HepG2 (cell line): ENCODE measurements around the gene PSRC1. TPM values are rescaled to one million over a fixed set of nuclear protein-coding genes. Genes with fewer than 3 reads are reported as not detected.

Experiments
- CBX5 ChIP-seq: sonication (generic); formaldehyde crosslinking; IDR thresholded peaks from 2 replicates; pipeline ENCODE4 v1.4.0; 2020; ENCODE audit warnings: missing genetic modification reagents, borderline replicate concordance
- FOXK2 ChIP-seq: fragments of 450-650 bp; IDR thresholded peaks from 2 replicates; pipeline ENCODE4 v1.6.1; 2016
- HDAC1 ChIP-seq: sonication (generic); formaldehyde crosslinking; IDR thresholded peaks from 2 replicates; pipeline ENCODE4 v1.5.1; 2020; ENCODE audit warnings: mild to moderate bottlenecking, missing genetic modification reagents
- NFKBIZ ChIP-seq: IDR thresholded peaks from 2 replicates; pipeline ENCODE4 v1.6.1; 2018; ENCODE audit warnings: missing genetic modification reagents, missing compliant biosample characterization
- NR2F6 ChIP-seq, 2 experiments: IDR thresholded peaks; 2 replicates each; pipeline ENCODE4 v1.6.1; 2016; ENCODE audit warnings: antibody characterized with exemption in 1 of 2, mild to moderate bottlenecking in 1 of 2
- POGZ ChIP-seq: sonication (generic); formaldehyde crosslinking; IDR thresholded peaks from 2 replicates; pipeline ENCODE4 v1.4.0; 2020; ENCODE audit warnings: mild to moderate bottlenecking, missing genetic modification reagents
- SAFB2 ChIP-seq: sonication (generic); formaldehyde crosslinking; IDR thresholded peaks from 2 replicates; pipeline ENCODE4 v1.5.1; 2020; ENCODE audit warnings: missing genetic modification reagents, low read depth, mild to moderate bottlenecking, borderline replicate concordance
- SKI ChIP-seq: fragments of 450-650 bp; IDR thresholded peaks from one replicate; pipeline ENCODE4 v1.6.1; 2018; ENCODE audit warnings: mild to moderate bottlenecking; ENCODE audit not compliant: partially characterized antibody
- SOX6 ChIP-seq, 2 experiments: fragments of 450-650 bp in 1 of 2; sonication (generic) in 1 of 2; formaldehyde crosslinking in 1 of 2; IDR thresholded peaks; 2 replicates each; pipeline versions ENCODE4 v1.4.0 to v1.6.1; 2017 to 2020; ENCODE audit warnings: antibody characterized with exemption in 1 of 2, mild to moderate bottlenecking in 1 of 2, missing genetic modification reagents in 1 of 2
- TAF1 ChIP-seq: sonication (generic); formaldehyde crosslinking; IDR thresholded peaks from 2 replicates; pipeline ENCODE4 v1.4.0; 2020; ENCODE audit warnings: missing genetic modification reagents
- ZFP36 ChIP-seq: fragments of 150-350 bp; IDR thresholded peaks from 2 replicates; pipeline ENCODE4 v1.6.1; 2018; ENCODE audit warnings: borderline replicate concordance, low read length, low read depth; ENCODE audit not compliant: partially characterized antibody
- ZFP82 ChIP-seq: sonication (generic); formaldehyde crosslinking; IDR thresholded peaks from 2 replicates; pipeline ENCODE4 v1.5.1; 2020; ENCODE audit warnings: mild to moderate bottlenecking, missing genetic modification reagents, borderline replicate concordance
- ZFP90 ChIP-seq: sonication (generic); formaldehyde crosslinking; IDR thresholded peaks from 2 replicates; pipeline ENCODE4 v1.8.0; 2022; ENCODE audit warnings: missing genetic modification reagents, mild to moderate bottlenecking, inconsistent platforms, borderline replicate concordance
- ZNF121 ChIP-seq: sonication (generic); formaldehyde crosslinking; IDR thresholded peaks from 2 replicates; pipeline ENCODE4 v1.5.0; 2020; ENCODE audit warnings: mild to moderate bottlenecking, missing genetic modification reagents
- ZNF138 ChIP-seq: sonication (generic); formaldehyde crosslinking; IDR thresholded peaks from 2 replicates; pipeline ENCODE4 v1.5.0; 2020; ENCODE audit warnings: mild to moderate bottlenecking, low read depth, missing genetic modification reagents
- ZNF264 ChIP-seq: sonication (generic); formaldehyde crosslinking; IDR thresholded peaks from 2 replicates; pipeline ENCODE4 v1.4.0; 2020; ENCODE audit warnings: missing genetic modification reagents
- ZNF333 ChIP-seq: sonication (generic); formaldehyde crosslinking; IDR thresholded peaks from 2 replicates; pipeline ENCODE4 v1.4.0; 2020; ENCODE audit warnings: mild to moderate bottlenecking, missing genetic modification reagents, borderline replicate concordance
- ZNF335 ChIP-seq: sonication (generic); formaldehyde crosslinking; IDR thresholded peaks from 2 replicates; pipeline ENCODE4 v1.4.0; 2020; ENCODE audit warnings: missing genetic modification reagents
- ZNF451 ChIP-seq: sonication (generic); formaldehyde crosslinking; IDR thresholded peaks from 2 replicates; pipeline ENCODE4 v1.5.0; 2020; ENCODE audit warnings: mild to moderate bottlenecking, missing genetic modification reagents
- ZNF543 ChIP-seq: sonication (generic); formaldehyde crosslinking; IDR thresholded peaks from 2 replicates; pipeline ENCODE4 v1.4.0; 2020; ENCODE audit warnings: mild to moderate bottlenecking, missing genetic modification reagents
- ZNF563 ChIP-seq: sonication (generic); formaldehyde crosslinking; IDR thresholded peaks from 2 replicates; pipeline ENCODE4 v1.8.0; 2022; ENCODE audit warnings: mild to moderate bottlenecking, moderate library complexity, missing genetic modification reagents
- ZNF839 ChIP-seq: sonication (generic); formaldehyde crosslinking; IDR thresholded peaks from 2 replicates; pipeline ENCODE4 v1.4.0; 2020; ENCODE audit warnings: missing genetic modification reagents, mild to moderate bottlenecking, borderline replicate concordance
- polyA plus RNA-seq, 8 experiments: library from polyadenylated mRNA; depleted of rRNA in 3 of 8; stranded (reverse) in 7 of 8; unstranded in 1 of 8; fragments of >200 nt; fragmentation: Illumina TruSeq in 4 of 8; extraction: Trizol in 4 of 8; gene quantifications; 2 replicates each; pipeline versions ENCODE4 v1.2.1 to v1.2.3, GENCODE V29; 2011 to 2016; ENCODE audit warnings: low read depth in 4 of 8, missing spikeins in 1 of 8, mixed read lengths in 1 of 8; ENCODE audit not compliant: insufficient read depth in 1 of 8
- total RNA-seq, 5 experiments: library from RNA; depleted of rRNA; stranded (reverse); fragments of >200 nt; fragmentation: Illumina TruSeq; extraction: Trizol; gene quantifications; 2 replicates each; pipeline ENCODE4 v1.2.3, GENCODE V29; 2016; ENCODE audit warnings: low read depth in 1 of 5
- TF ChIP-seq, protein P1 (sequence below): sonication (generic); formaldehyde crosslinking; IDR thresholded peaks from 2 replicates; pipeline ENCODE4 v1.4.0; 2020; ENCODE audit warnings: missing genetic modification reagents; ENCODE audit errors: not compliant biosample characterization
- TF ChIP-seq, protein P2 (sequence below): sonication (generic); formaldehyde crosslinking; IDR thresholded peaks from 2 replicates; pipeline ENCODE4 v1.5.1; 2020; ENCODE audit warnings: missing genetic modification reagents, mild to moderate bottlenecking, borderline replicate concordance
- TF ChIP-seq, protein P3 (sequence below): sonication (generic); formaldehyde crosslinking; IDR thresholded peaks from 2 replicates; pipeline ENCODE4 v1.5.0; 2020; ENCODE audit warnings: missing genetic modification reagents
- TF ChIP-seq, protein P4 (sequence below): sonication (generic); formaldehyde crosslinking; IDR thresholded peaks from 2 replicates; pipeline ENCODE4 v1.4.0; 2020; ENCODE audit warnings: low read depth, mild to moderate bottlenecking, missing genetic modification reagents

PSRC1 gene
- total and polyA plus RNA-seq, 2 of the 13 experiments (the other 11 are each of a cell fraction or from before 2014, with no cell fraction given) = 28.6 to 30.3 TPM

DNA sequence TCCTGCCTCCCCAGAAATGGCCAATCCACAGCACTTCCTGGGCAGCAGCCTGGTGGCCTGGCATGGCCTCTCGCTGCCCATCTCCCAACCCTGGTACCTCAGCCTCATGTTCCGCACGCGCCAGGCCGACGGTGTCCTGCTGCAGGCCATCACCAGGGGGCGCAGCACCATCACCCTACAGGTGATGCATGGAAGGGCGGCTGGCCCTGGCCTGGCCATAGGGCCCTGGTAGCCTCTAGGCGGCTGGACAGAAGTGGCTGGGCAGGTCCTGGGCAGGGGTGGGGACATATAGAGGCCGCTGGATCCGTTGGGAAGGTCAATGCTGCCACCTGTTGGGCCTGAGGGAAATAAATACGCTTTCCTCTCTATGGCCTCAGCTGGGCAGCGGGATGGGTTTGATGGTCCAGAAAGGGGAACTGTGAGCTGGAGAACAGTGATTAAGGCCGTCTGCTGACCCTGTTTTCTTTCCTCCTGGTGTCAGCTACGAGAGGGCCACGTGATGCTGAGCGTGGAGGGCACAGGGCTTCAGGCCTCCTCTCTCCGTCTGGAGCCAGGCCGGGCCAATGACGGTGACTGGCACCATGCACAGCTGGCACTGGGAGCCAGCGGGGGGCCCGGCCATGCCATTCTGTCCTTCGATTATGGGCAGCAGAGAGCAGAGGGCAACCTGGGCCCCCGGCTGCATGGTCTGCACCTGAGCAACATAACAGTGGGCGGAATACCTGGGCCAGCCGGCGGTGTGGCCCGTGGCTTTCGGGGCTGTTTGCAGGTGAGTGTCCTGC is 19.2 kb downstream of the PSRC1 start (continued):
- TF ChIP-seq, protein P1, sequence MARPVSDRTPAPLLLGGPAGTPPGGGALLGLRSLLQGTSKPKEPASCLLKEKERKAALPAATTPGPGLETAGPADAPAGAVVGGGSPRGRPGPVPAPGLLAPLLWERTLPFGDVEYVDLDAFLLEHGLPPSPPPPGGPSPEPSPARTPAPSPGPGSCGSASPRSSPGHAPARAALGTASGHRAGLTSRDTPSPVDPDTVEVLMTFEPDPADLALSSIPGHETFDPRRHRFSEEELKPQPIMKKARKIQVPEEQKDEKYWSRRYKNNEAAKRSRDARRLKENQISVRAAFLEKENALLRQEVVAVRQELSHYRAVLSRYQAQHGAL (CRISPR knock-in tag) = no peak
- TF ChIP-seq SAFB2 (CRISPR knock-in tag) (peak; percentile 68; the same call in 1 of the 2 replicates), NFKBIZ (no peak), ZNF563 (CRISPR knock-in tag) (peak; percentile 62; the same call in 1 of the 2 replicates), ZNF333 (CRISPR knock-in tag) (no peak), POGZ (peak; percentile 92), ZNF264 (CRISPR knock-in tag) (no peak; the same call in 1 of the 2 replicates), ZNF138 (CRISPR knock-in tag) (0 out of 2 replicates have a peak, but pooled peaks have one; percentile 53), ZFP82 (no peak), ZFP36 (no peak), HDAC1 (CRISPR knock-in tag) (peak; percentile 90), TAF1 (CRISPR knock-in tag) (no peak), NR2F6 (IDR thresholded peaks at IDR 0.05) (peak; percentile 14; the same call in 1 of the 2 replicates), NR2F6 (CRISPR knock-in tag; IDR thresholded peaks at IDR 0.05) (peak; percentile 82), ZFP90 (CRISPR knock-in tag) (no peak; the same call in 1 of the 2 replicates), SOX6 (IDR thresholded peaks at IDR 0.05) (no peak), SOX6 (CRISPR knock-in tag; IDR thresholded peaks at IDR 0.05) (peak; percentile 92), ZNF839 (no peak), ZNF121 (peak; percentile 86), SKI (peak; percentile 92), ZNF451 (CRISPR knock-in tag) (peak; percentile 71; the same call in 1 of the 2 replicates), ZNF335 (peak; percentile 77; the same call in 1 of the 2 replicates), CBX5 (CRISPR knock-in tag) (peak; percentile 93; the same call in 1 of the 2 replicates), ZNF543 (CRISPR knock-in tag) (peak; percentile 79; the same call in 1 of the 2 replicates), FOXK2 (no peak)
- TF ChIP-seq, protein P2, sequence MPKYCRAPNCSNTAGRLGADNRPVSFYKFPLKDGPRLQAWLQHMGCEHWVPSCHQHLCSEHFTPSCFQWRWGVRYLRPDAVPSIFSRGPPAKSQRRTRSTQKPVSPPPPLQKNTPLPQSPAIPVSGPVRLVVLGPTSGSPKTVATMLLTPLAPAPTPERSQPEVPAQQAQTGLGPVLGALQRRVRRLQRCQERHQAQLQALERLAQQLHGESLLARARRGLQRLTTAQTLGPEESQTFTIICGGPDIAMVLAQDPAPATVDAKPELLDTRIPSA (CRISPR knock-in tag) = no peak
- TF ChIP-seq, protein P3, sequence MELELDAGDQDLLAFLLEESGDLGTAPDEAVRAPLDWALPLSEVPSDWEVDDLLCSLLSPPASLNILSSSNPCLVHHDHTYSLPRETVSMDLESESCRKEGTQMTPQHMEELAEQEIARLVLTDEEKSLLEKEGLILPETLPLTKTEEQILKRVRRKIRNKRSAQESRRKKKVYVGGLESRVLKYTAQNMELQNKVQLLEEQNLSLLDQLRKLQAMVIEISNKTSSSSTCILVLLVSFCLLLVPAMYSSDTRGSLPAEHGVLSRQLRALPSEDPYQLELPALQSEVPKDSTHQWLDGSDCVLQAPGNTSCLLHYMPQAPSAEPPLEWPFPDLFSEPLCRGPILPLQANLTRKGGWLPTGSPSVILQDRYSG (CRISPR knock-in tag) = no peak
- TF ChIP-seq, protein P4, sequence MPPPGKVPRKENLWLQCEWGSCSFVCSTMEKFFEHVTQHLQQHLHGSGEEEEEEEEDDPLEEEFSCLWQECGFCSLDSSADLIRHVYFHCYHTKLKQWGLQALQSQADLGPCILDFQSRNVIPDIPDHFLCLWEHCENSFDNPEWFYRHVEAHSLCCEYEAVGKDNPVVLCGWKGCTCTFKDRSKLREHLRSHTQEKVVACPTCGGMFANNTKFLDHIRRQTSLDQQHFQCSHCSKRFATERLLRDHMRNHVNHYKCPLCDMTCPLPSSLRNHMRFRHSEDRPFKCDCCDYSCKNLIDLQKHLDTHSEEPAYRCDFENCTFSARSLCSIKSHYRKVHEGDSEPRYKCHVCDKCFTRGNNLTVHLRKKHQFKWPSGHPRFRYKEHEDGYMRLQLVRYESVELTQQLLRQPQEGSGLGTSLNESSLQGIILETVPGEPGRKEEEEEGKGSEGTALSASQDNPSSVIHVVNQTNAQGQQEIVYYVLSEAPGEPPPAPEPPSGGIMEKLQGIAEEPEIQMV (CRISPR knock-in tag) = peak; percentile 80; the same call in 1 of the 2 replicates
